WERI-Rb-1 (cell line): ENCODE data around the gene SUFU.
A peak's percentile ranks its signal among the peaks of the same experiment; 100 is the strongest.

Experiments
- DNase-seq: peaks from one replicate; pipeline ENCODE4 v3.0.0-alpha.2; 2020
- H3K27ac ChIP-seq: fragments of 250-450 bp; sonication (Bioruptor Pico); 2 replicates; pipeline ENCODE4 v1.5.1; 2020; ENCODE audit warnings: mild to moderate bottlenecking, moderate library complexity
- H3K27me3 ChIP-seq: fragments of 250-450 bp; sonication (Bioruptor Pico); 2 replicates; pipeline ENCODE4 v1.5.1; 2021; ENCODE audit warnings: mild to moderate bottlenecking, low read depth, moderate library complexity; ENCODE audit not compliant: insufficient read depth, severe bottlenecking
- H3K36me3 ChIP-seq: fragments of 250-450 bp; sonication (Bioruptor Pico); 2 replicates; pipeline ENCODE4 v1.5.1; 2020; ENCODE audit warnings: mild to moderate bottlenecking, moderate library complexity
- H3K4me3 ChIP-seq: 2 replicates; pipeline ENCODE4 v1.5.1; 2011; ENCODE audit warnings: low read depth, mild to moderate bottlenecking, control low read depth, low read length
- H3K9me3 ChIP-seq: fragments of 250-450 bp; sonication (Bioruptor Pico); 2 replicates; pipeline ENCODE4 v1.5.1; 2021; ENCODE audit warnings: mild to moderate bottlenecking, moderate library complexity; ENCODE audit not compliant: severe bottlenecking
- CTCF ChIP-seq: IDR thresholded peaks from 2 replicates; pipeline ENCODE4 v1.5.1; 2011; ENCODE audit warnings: low read depth, mild to moderate bottlenecking, control low read depth, inconsistent platforms, low read length

Gene SUFU

DNA sequence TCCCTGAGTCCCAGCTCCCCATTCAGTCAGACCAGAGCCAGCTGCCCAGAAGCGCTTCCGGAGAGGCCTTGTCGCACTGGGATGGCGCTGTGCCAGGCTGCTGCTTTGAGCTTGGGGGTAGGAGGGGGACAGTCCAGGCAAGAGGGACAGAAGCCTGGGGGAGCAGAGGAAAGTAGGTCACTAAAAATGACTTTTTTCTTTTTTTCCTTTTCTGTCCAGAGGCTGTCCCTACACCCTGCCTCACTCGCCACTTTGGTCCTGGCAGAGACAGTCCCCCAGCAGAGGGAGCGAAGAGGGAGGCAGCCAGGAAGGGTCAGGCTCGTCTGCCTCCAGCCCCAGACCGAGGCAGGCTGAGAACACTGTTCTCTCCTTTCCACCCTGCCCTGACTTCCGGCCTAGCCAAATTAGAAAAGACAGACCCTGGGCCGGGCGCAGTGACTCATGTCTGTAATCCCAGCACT, 124.7 kb downstream of the SUFU start:
- Histone ChIP-seq H3K27me3 (no peaks in the 10 kb centered on the region), H3K9me3 (peaks cover 4% of the 10 kb centered on the region), H3K4me3 (no peak overlapping the region), H3K27ac (peak overlapping the region; percentile 91), H3K36me3 (peaks cover 9% of the 10 kb centered on the region)
- DNase-seq: no peak
- TF ChIP-seq CTCF: 0 out of 2 replicates have a peak, but pooled peaks have one; percentile 16

DNA sequence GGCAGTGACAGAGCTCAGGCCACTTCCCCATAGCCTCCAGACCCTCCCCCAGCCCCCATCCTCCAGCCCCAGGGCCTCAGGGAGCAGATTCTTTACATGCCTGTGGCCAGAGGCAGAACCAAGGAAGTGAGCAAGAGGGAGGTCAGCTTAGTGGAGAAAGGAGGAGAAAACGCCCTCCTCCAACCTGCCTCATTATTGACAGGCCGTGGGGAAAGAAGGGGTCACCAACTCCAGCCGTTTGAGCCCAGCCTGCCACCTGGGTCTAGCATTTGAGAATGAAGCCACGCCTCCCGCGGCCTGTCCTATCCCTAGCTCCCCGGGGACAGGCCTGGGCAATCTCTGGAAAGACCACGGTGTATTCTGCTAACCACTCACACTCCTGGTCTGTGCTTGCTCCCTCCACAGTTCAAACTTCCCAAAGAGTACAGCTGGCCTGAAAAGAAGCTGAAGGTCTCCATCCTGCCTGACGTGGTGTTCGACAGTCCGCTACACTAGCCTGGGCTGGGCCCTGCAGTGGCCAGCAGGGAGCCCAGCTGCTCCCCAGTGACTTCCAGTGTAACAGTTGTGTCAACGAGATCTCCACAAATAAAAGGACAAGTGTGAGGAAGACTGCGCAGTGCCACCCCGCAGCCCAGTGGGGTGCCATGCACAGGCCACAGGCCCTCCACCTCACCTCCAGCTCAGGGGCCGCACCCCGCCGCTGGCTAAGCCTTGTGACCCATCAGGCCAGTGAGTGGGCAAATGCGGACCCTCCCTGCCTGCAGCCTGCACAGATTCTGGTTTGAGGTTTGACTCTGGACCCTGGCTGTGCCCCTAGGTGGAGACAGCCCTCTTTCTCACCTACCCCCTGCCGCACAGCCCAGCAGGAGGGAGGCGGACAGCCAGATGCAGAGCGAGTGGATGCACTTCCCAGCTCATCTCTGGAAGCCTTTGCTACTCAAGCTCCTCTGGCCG, 126.2 kb downstream of the SUFU start:
- Histone ChIP-seq H3K9me3 (no peaks in the 10 kb centered on the region), H3K36me3 (peaks cover 9% of the 10 kb centered on the region), H3K27me3 (no peaks in the 10 kb centered on the region), H3K4me3 (no peak overlapping the region), H3K27ac (peak overlapping the region; percentile 91)
- TF ChIP-seq CTCF: no peak
- DNase-seq: peak; percentile 70

- H3K9me3 ChIP-seq: no peaks in the 10 kb centered on the region
- TF ChIP-seq CTCF: no peak
Measured at GRCh38 chr10:102630663-102631062, 126.9 kb downstream of the SUFU start.

DNA sequence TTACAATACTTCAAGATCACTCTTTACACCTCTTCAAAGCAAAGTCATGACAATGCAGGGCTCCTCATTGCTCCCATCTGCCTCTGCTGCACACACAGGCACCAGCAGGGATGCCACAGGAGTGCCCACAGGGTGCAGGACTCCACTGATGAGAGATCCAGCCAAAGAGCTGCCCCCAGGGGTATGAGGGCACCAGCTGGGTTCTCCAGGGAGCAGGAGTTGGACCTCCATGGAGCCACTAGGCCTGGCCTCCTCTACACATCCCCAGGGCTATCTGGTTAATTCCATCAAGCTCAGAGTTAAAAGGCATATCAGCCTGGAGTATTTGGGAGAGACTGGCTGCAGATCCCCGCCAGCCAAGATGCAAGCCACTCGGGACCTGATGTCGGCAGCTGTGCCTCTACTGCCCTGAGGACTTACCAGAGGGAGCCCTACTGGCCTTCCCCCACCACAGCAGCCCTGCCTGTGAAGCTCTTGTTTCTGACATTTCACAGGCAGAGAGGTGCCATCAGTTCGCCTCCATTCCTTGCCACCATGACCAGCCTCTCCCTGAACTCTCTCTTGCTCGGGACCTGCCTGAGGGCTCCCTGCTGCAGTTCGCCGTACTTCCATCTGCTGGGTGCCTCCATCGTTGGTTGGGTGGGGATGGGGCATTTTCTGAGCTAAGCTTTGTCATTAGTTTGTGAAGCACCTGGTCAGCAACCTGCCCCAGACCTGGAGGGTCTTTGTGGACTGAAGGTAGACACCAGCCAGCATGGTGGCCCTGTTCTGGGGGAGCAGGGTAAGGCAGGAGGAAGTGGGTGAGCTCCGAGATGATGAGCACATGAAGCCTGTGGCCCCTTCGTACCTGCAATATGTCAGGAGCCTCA, 128.0 kb downstream of the SUFU start:
- Histone ChIP-seq H3K4me3 (no peak overlapping the region), H3K9me3 (no peaks in the 10 kb centered on the region), H3K36me3 (peaks cover 9% of the 10 kb centered on the region), H3K27me3 (no peaks in the 10 kb centered on the region), H3K27ac (no peak overlapping the region)
- TF ChIP-seq CTCF: no peak
- no peak for DNase-seq

More at GRCh38 chr10:102630663-102631062, 126.9 kb downstream of the SUFU start:
- DNase-seq: no peak
- H3K36me3 ChIP-seq: peaks cover 9% of the 10 kb centered on the region
- H3K27ac ChIP-seq: no peak overlapping the region; the same call in 1 of the 2 replicates
- no peak overlapping the region for H3K4me3 ChIP-seq
- no peaks in the 10 kb centered on the region for H3K27me3 ChIP-seq

GRCh38 chr10:102632394-102633111, 128.8 kb downstream of the SUFU start:
- peaks cover 9% of the 10 kb centered on the region for H3K36me3 ChIP-seq
- DNase-seq: no peak
- H3K27me3 ChIP-seq: no peaks in the 10 kb centered on the region
- H3K9me3 ChIP-seq: no peaks in the 10 kb centered on the region
- TF ChIP-seq CTCF: no peak
- no peak overlapping the region for H3K4me3 ChIP-seq
- no peak overlapping the region for H3K27ac ChIP-seq
